ENCODE results near the gene STUM. TPM values are rescaled to one million over a fixed set of nuclear protein-coding genes. Genes with fewer than 3 reads are reported as not detected.

The STUM gene
- total RNA-seq, 2 donors from 2014 or later: not detected

GRCh38 chr1:226653311-226653921, 104.9 kb downstream of the STUM start:
- DNase-seq (ENCODE audit: low spot score in 2 of 2) (peak in 1 of 2 donors; percentile 71), ATAC-seq (peak; percentile 77 to 78)
- peaks cover 0 to 4% of the 10 kb centered on the region in 2 donors for H3K36me3 Mint-ChIP-seq
- peak overlapping the region; percentile 93 to 95 for H3K27ac Mint-ChIP-seq
- H3K9me3 Mint-ChIP-seq: no peaks in the 10 kb centered on the region

GRCh38 chr1:226654046-226654667, 105.6 kb downstream of the STUM start:
- DNase-seq (ENCODE audit: low spot score in 2 of 2) (no peak), ATAC-seq (peak in 1 of 2 donors; percentile 29)
- Mint-ChIP-seq H3K36me3 (peaks cover 0 to 4% of the 10 kb centered on the region in 2 donors), H3K9me3 (no peaks in the 10 kb centered on the region), H3K27ac (peak overlapping the region; percentile 81 to 93)

GRCh38 chr1:226654668-226655055, 106.1 kb downstream of the STUM start:
- ATAC-seq (no peak), DNase-seq (ENCODE audit: low spot score in 2 of 2) (no peak)
- Mint-ChIP-seq H3K27ac (peak overlapping the region; percentile 81 to 93), H3K9me3 (no peaks in the 10 kb centered on the region), H3K36me3 (no peaks in the 10 kb centered on the region)

- Mint-ChIP-seq H3K36me3 (no peaks in the 10 kb centered on the region), H3K9me3 (no peaks in the 10 kb centered on the region), H3K27ac (peak overlapping the region; percentile 81 to 93)
- peak in 1 of 2 donors; percentile 7 for ATAC-seq
- no peak for DNase-seq (ENCODE audit: low spot score in 2 of 2)
Measured at GRCh38 chr1:226655251-226656163, 106.9 kb downstream of the STUM start.

GRCh38 chr1:226656201-226656600, 107.6 kb downstream of the STUM start:
- ATAC-seq: no peak
- no peak for DNase-seq (ENCODE audit: low spot score in 2 of 2)
- Mint-ChIP-seq H3K9me3 (no peaks in the 10 kb centered on the region), H3K36me3 (no peaks in the 10 kb centered on the region), H3K27ac (peak overlapping the region; percentile 81 to 93)

- ATAC-seq: peak; percentile 7 to 25
- H3K36me3 Mint-ChIP-seq: no peaks in the 10 kb centered on the region
- no peaks in the 10 kb centered on the region for H3K9me3 Mint-ChIP-seq
- peak overlapping the region in 1 of 2 donors; percentile 93 for H3K27ac Mint-ChIP-seq
- DNase-seq (ENCODE audit: low spot score in 2 of 2): no peak
Measured at GRCh38 chr1:226656601-226657277, 108.2 kb downstream of the STUM start.

GRCh38 chr1:226657895-226658545, 109.5 kb downstream of the STUM start:
- ATAC-seq (no peak), DNase-seq (ENCODE audit: low spot score in 2 of 2) (no peak)
- H3K36me3 Mint-ChIP-seq: no peaks in the 10 kb centered on the region
- no peaks in the 10 kb centered on the region for H3K9me3 Mint-ChIP-seq
- peak overlapping the region; percentile 50 to 93 for H3K27ac Mint-ChIP-seq

- H3K9me3 Mint-ChIP-seq: no peaks in the 10 kb centered on the region
- DNase-seq (ENCODE audit: low spot score in 2 of 2): no peak
- no peaks in the 10 kb centered on the region for H3K36me3 Mint-ChIP-seq
- ATAC-seq: no peak
- peak overlapping the region in 1 of 2 donors; percentile 93 for H3K27ac Mint-ChIP-seq
Measured at GRCh38 chr1:226658546-226659125, 110.1 kb downstream of the STUM start.

Other genes with a start within 250 kb of the STUM start
- 1 to 10 TPM; 6.4 to 10.0 TPM for gene LIN9, start 239.6 kb upstream of the STUM start, total RNA-seq
- 100 to 1,000 TPM; 176 to 234 TPM for gene PARP1, start 140.7 kb upstream of the STUM start, total RNA-seq
- 10 to 100 TPM; 37.5 to 51.3 TPM for gene ITPKB, start 190.5 kb downstream of the STUM start, total RNA-seq